HepG2 (cell line): Measurements from ENCODE around the gene MKRN1. TPM values are rescaled to one million over a fixed set of nuclear protein-coding genes. Genes with fewer than 3 reads are reported as not detected.

Experiments
- ATAC-seq: fragments of 200-7000 bp; cut with Tn5 transposase; 3 replicates; pipeline ENCODE4 v1.9.1; 2020; ENCODE audit warnings: mild to moderate bottlenecking, moderate library complexity
- BruUV-seq: library from RNA; stranded (reverse); fragments of 400-500 nt; replicated peaks from 2 replicates; lab custom pipeline; 2021; lab: Mats Ljungman, UMichigan
- CTCF ChIA-PET: fragments of 300-600 bp; formaldehyde crosslinking; extraction: SDS; loops from one replicate; lab custom pipeline; 2021; ENCODE audit warnings: low total read pairs, inconsistent platforms, low intra/inter-chr PET ratio; lab: Yijun Ruan, JAX
- POLR2A ChIA-PET: fragments of 350-600 bp; sonication (Branson Sonifier 250); formaldehyde crosslinking; loops from one replicate; lab custom pipeline; 2020; ENCODE audit warnings: antibody characterized with exemption, inconsistent platforms; lab: Yijun Ruan, JAX
- DNase-seq: peaks from one replicate; pipeline ENCODE4 v3.0.0-alpha.2; 2015; ENCODE audit warnings: low spot score
- FAIRE-seq: peaks from 3 replicates; lab custom pipeline; 2011; peaks lifted over from hg19 to GRCh38; lab: Jason Lieb, UNC
- H2AFZ ChIP-seq: one replicate; pipeline ENCODE4 v1.6.1; 2011; ENCODE audit warnings: low read length, inconsistent platforms
- H3K27ac ChIP-seq: fragments of 300-600 bp; 3 replicates; pipeline ENCODE4 v1.8.0; 2011; ENCODE audit warnings: mixed run types, mild to moderate bottlenecking, mixed read lengths, low read length, inconsistent platforms; ENCODE audit not compliant: insufficient read depth; ENCODE audit errors: extremely low read length
- H3K27me3 ChIP-seq, 2 experiments: fragments of 200-600 bp in 1 of 2; 2 replicates in 1 of 2; 3 replicates in 1 of 2; pipeline versions ENCODE4 v1.6.0 to v1.8.0; 2011; ENCODE audit warnings: low read length in 2 of 2, mild to moderate bottlenecking in 2 of 2, moderate library complexity in 2 of 2, inconsistent platforms in 1 of 2; ENCODE audit not compliant: insufficient read depth in 2 of 2, control insufficient read depth in 1 of 2
- H3K36me3 ChIP-seq, 2 experiments: fragments of 200-600 bp in 1 of 2; replicated peaks in 1 of 2; 2 replicates in 1 of 2; 3 replicates in 1 of 2; pipeline versions ENCODE4 v1.5.1 to v1.8.0; 2011; ENCODE audit warnings: low read length in 2 of 2, inconsistent platforms in 1 of 2; ENCODE audit not compliant: insufficient read depth in 2 of 2, control insufficient read depth in 1 of 2
- H3K4me1 ChIP-seq: 2 replicates; pipeline ENCODE4 v1.5.1; 2012; ENCODE audit warnings: low read length, inconsistent platforms; ENCODE audit not compliant: insufficient read depth
- H3K4me2 ChIP-seq: 2 replicates; pipeline ENCODE4 v1.6.0; 2011; ENCODE audit warnings: low read depth, low read length, inconsistent platforms
- H3K4me3 ChIP-seq, 3 experiments: fragments of 200-600 bp in 1 of 3; sonication (generic), shearing (Covaris generic) in 1 of 3; replicated peaks in 1 of 3; 2 replicates each; pipeline ENCODE4 v1.5.1; 2011 to 2016; ENCODE audit warnings: low read length in 3 of 3, inconsistent platforms in 2 of 3, low read depth in 2 of 3, mild to moderate bottlenecking in 2 of 3, control low read depth in 1 of 3, mixed read lengths in 1 of 3; ENCODE audit not compliant: insufficient read depth in 1 of 3
- H3K79me2 ChIP-seq: one replicate; pipeline ENCODE4 v1.6.1; 2011; ENCODE audit warnings: low read length, inconsistent platforms; ENCODE audit not compliant: insufficient read depth
- H3K9ac ChIP-seq: 2 replicates; pipeline ENCODE4 v1.6.0; 2011; ENCODE audit warnings: mild to moderate bottlenecking, low read depth, low read length, inconsistent platforms; ENCODE audit not compliant: insufficient read depth
- H3K9me3 ChIP-seq: 2 replicates; pipeline ENCODE4 v1.5.1; 2012; ENCODE audit warnings: mild to moderate bottlenecking, low read length
- H4K20me1 ChIP-seq: 2 replicates; pipeline ENCODE4 v1.6.0; 2011; ENCODE audit warnings: inconsistent platforms, mild to moderate bottlenecking, low read length, moderate library complexity; ENCODE audit not compliant: insufficient read depth
- ARID2 ChIP-seq: sonication (generic); formaldehyde crosslinking; IDR thresholded peaks from 2 replicates; pipeline ENCODE4 v1.8.1; 2022; ENCODE audit warnings: mild to moderate bottlenecking, missing genetic modification reagents, borderline replicate concordance
- HMG20B ChIP-seq: conservative IDR thresholded peaks from 2 replicates; pipeline ENCODE4 v1.6.1; 2016; ENCODE audit warnings: missing genetic modification reagents, missing compliant biosample characterization
- NFAT5 ChIP-seq: sonication (generic); formaldehyde crosslinking; IDR thresholded peaks from 2 replicates; pipeline ENCODE4 v1.4.0; 2020; ENCODE audit warnings: missing genetic modification reagents
- PITX1 ChIP-seq: sonication (generic); formaldehyde crosslinking; IDR thresholded peaks from 2 replicates; pipeline ENCODE4 v1.5.1; 2020; ENCODE audit warnings: mild to moderate bottlenecking, missing genetic modification reagents
- RERE ChIP-seq: IDR thresholded peaks from 2 replicates; pipeline ENCODE4 v1.6.1; 2016; ENCODE audit warnings: low read depth, missing genetic modification reagents, missing compliant biosample characterization
- SRF ChIP-seq: IDR thresholded peaks from 2 replicates; pipeline ENCODE4 v1.6.1; 2011; ENCODE audit warnings: mild to moderate bottlenecking, low read depth, low read length, moderate library complexity
- THAP7 ChIP-seq: sonication (generic); formaldehyde crosslinking; IDR thresholded peaks from 2 replicates; pipeline ENCODE4 v1.8.1; 2023; ENCODE audit warnings: mild to moderate bottlenecking, missing genetic modification reagents
- ZNF296 ChIP-seq: sonication (generic); formaldehyde crosslinking; conservative IDR thresholded peaks from 2 replicates; pipeline ENCODE4 v1.5.0; 2020; ENCODE audit warnings: mild to moderate bottlenecking, missing genetic modification reagents
- ZNF562 ChIP-seq: sonication (generic); formaldehyde crosslinking; IDR thresholded peaks from 2 replicates; pipeline ENCODE4 v1.8.0; 2022; ENCODE audit warnings: missing genetic modification reagents, borderline replicate concordance
- ZNF709 ChIP-seq: sonication (generic); formaldehyde crosslinking; IDR thresholded peaks from 2 replicates; pipeline ENCODE4 v1.5.0; 2020; ENCODE audit warnings: mild to moderate bottlenecking, missing genetic modification reagents
- ZNF83 ChIP-seq: sonication (generic); formaldehyde crosslinking; IDR thresholded peaks from 2 replicates; pipeline ENCODE4 v1.4.0; 2020; ENCODE audit warnings: missing genetic modification reagents, mild to moderate bottlenecking, borderline replicate concordance
- WGBS: methylation state at CpG from one replicate; pipeline ENCODE4 v1.1.6; 2017; ENCODE audit warnings: low lambda C conversion rate; 5-methylcytosine and 5-hydroxymethylcytosine counted together
- in situ Hi-C: cut with HindIII; loops from 2 replicates; pipeline ENCODE4 v1.10.0; 2017; ENCODE audit warnings: low pct_unique_long_range_greater_than_20kb; ENCODE audit not compliant: extremely low pct_ligation_motif_present
- intact Hi-C: fragments of 100-400 bp; cut with micrococcal nuclease; formaldehyde crosslinking; loops from one replicate; pipeline ENCODE4 v1.10.0; 2022; ENCODE audit not compliant: unreplicated experiment
- polyA plus RNA-seq, 8 experiments: library from polyadenylated mRNA; depleted of rRNA in 3 of 8; stranded (reverse) in 7 of 8; unstranded in 1 of 8; fragments of >200 nt; fragmentation: Illumina TruSeq in 4 of 8; extraction: Trizol in 4 of 8; gene quantifications; 2 replicates each; pipeline versions ENCODE4 v1.2.1 to v1.2.3, GENCODE V29; 2011 to 2016; ENCODE audit warnings: low read depth in 4 of 8, missing spikeins in 1 of 8, mixed read lengths in 1 of 8; ENCODE audit not compliant: insufficient read depth in 1 of 8
- total RNA-seq, 5 experiments: library from RNA; depleted of rRNA; stranded (reverse); fragments of >200 nt; fragmentation: Illumina TruSeq; extraction: Trizol; gene quantifications; 2 replicates each; pipeline ENCODE4 v1.2.3, GENCODE V29; 2016; ENCODE audit warnings: low read depth in 1 of 5
- TF ChIP-seq, protein P1 (sequence below): sonication (generic); formaldehyde crosslinking; IDR thresholded peaks from 2 replicates; pipeline ENCODE4 v1.5.1; 2020; ENCODE audit warnings: mild to moderate bottlenecking, moderate library complexity, missing genetic modification reagents

MKRN1 gene
- total and polyA plus RNA-seq, 2 of the 13 experiments (the other 11 are each of a cell fraction or from before 2014, with no cell fraction given): 28.5 to 32.8 TPM

- no peak for DNase-seq
- WGBS: 94% methylated on average over 3 of the region's 3 CpGs
- Histone ChIP-seq H3K9me3 (no peaks in the 10 kb centered on the region), H3K4me3 (no peak overlapping the region), H3K27me3 (no peaks in the 10 kb centered on the region), H3K27ac (no peak overlapping the region), H3K36me3 (peaks cover 16 to 82% of the 10 kb centered on the region in 2 experiments), H2AFZ (no peak overlapping the region), H3K4me2 (no peak overlapping the region), H4K20me1 (no peaks in the 10 kb centered on the region; the same call in none of the 2 replicates), H3K4me1 (peaks cover 13% of the 10 kb centered on the region), H3K79me2 (no peaks in the 10 kb centered on the region), H3K9ac (no peak overlapping the region)
- in situ Hi-C loops (no loop called here), intact Hi-C loops (no loop called here)
- no peak for FAIRE-seq
- ChIA-PET CTCF (no interaction called here), POLR2A (no interaction called here)
- ATAC-seq: no peak
- BruUV-seq: no TSS peak
- no peak for TF ChIP-seq ARID2 (CRISPR knock-in tag)
- no peak for TF ChIP-seq HMG20B (CRISPR knock-in tag)
- no peak for TF ChIP-seq ZNF709 (CRISPR knock-in tag)
- no peak for TF ChIP-seq RERE (CRISPR knock-in tag)
- no peak for TF ChIP-seq PITX1 (CRISPR knock-in tag)
- TF ChIP-seq NFAT5 (CRISPR knock-in tag): no peak
- no peak for TF ChIP-seq THAP7 (CRISPR knock-in tag)
- TF ChIP-seq ZNF83: no peak
- no peak for TF ChIP-seq SRF
- TF ChIP-seq ZNF562 (CRISPR knock-in tag): no peak
- TF ChIP-seq, protein P1, sequence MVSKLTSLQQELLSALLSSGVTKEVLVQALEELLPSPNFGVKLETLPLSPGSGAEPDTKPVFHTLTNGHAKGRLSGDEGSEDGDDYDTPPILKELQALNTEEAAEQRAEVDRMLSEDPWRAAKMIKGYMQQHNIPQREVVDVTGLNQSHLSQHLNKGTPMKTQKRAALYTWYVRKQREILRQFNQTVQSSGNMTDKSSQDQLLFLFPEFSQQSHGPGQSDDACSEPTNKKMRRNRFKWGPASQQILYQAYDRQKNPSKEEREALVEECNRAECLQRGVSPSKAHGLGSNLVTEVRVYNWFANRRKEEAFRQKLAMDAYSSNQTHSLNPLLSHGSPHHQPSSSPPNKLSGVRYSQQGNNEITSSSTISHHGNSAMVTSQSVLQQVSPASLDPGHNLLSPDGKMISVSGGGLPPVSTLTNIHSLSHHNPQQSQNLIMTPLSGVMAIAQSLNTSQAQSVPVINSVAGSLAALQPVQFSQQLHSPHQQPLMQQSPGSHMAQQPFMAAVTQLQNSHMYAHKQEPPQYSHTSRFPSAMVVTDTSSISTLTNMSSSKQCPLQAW (CRISPR knock-in tag): no peak
- no peak for TF ChIP-seq ZNF296 (CRISPR knock-in tag)
Measured at GRCh38 chr7:140458201-140458600, 21.1 kb downstream of the MKRN1 start.
